OCI-LY1 (cell line): Measurements from ENCODE around the gene TJP1.

Source experiments
- H2AFZ ChIP-seq: fragments of 200-600 bp; sonication (generic), shearing (Covaris generic); 2 replicates; pipeline ENCODE4 v1.6.0; 2014; ENCODE audit warnings: antibody characterized with exemption, mild to moderate bottlenecking, low read length
- H3F3A ChIP-seq: fragments of 200-600 bp; sonication (generic), shearing (Covaris generic); 2 replicates; pipeline ENCODE4 v1.6.0; 2014; ENCODE audit warnings: mild to moderate bottlenecking, antibody characterized with exemption, low read length, moderate library complexity; ENCODE audit not compliant: insufficient read depth
- H3K27ac ChIP-seq: fragments of 200-600 bp; sonication (generic); 2 replicates; pipeline ENCODE4 v1.5.1; 2014; ENCODE audit warnings: low read length, mixed run types, mild to moderate bottlenecking, low read depth; ENCODE audit not compliant: poor library complexity, severe bottlenecking
- H3K27me3 ChIP-seq: fragments of 200-600 bp; sonication (generic); 2 replicates; pipeline ENCODE4 v1.6.0; 2014; ENCODE audit warnings: antibody characterized with exemption, mild to moderate bottlenecking, low read length, moderate library complexity; ENCODE audit not compliant: insufficient read depth
- H3K36me3 ChIP-seq: fragments of 200-600 bp; sonication (generic); 2 replicates; pipeline ENCODE4 v1.6.1; 2014; ENCODE audit warnings: mild to moderate bottlenecking, antibody characterized with exemption, low read length, moderate library complexity, mixed read lengths; ENCODE audit not compliant: insufficient read depth
- H3K4me1 ChIP-seq: fragments of 200-600 bp; sonication (generic); 2 replicates; pipeline ENCODE4 v1.5.1; 2014; ENCODE audit warnings: mild to moderate bottlenecking, low read length, moderate library complexity; ENCODE audit not compliant: insufficient read depth, severe bottlenecking
- H3K4me2 ChIP-seq: fragments of 200-600 bp; sonication (generic), shearing (Covaris generic); 2 replicates; pipeline ENCODE4 v1.6.1; 2014; ENCODE audit warnings: low read length
- H3K4me3 ChIP-seq: fragments of 200-600 bp; sonication (generic); 2 replicates; pipeline ENCODE4 v1.5.1; 2014; ENCODE audit warnings: low read length, low read depth, mild to moderate bottlenecking, mixed read lengths; ENCODE audit not compliant: poor library complexity, severe bottlenecking
- H3K79me2 ChIP-seq: fragments of 200-600 bp; shearing (Covaris generic); 2 replicates; pipeline ENCODE4 v1.6.1; 2016; ENCODE audit warnings: mixed run types, low read length, mixed read lengths; ENCODE audit not compliant: insufficient read depth
- H3K9ac ChIP-seq: fragments of 200-600 bp; sonication (generic), shearing (Covaris generic); 2 replicates; pipeline ENCODE4 v1.6.1; 2014; ENCODE audit warnings: mild to moderate bottlenecking, low read length, mixed read lengths
- H3K9me2 ChIP-seq: fragments of 200-600 bp; sonication (generic), shearing (Covaris generic); 2 replicates; pipeline ENCODE4 v1.6.1; 2014; ENCODE audit warnings: low read depth, mild to moderate bottlenecking, low read length, mixed read lengths
- H3K9me3 ChIP-seq: fragments of 200-600 bp; shearing (Covaris generic); 2 replicates; pipeline ENCODE4 v1.6.1; 2014; ENCODE audit warnings: low read length, mixed read lengths
- H4K20me1 ChIP-seq: fragments of 200-600 bp; sonication (generic), shearing (Covaris generic); 2 replicates; pipeline ENCODE4 v1.6.0; 2016; ENCODE audit warnings: mild to moderate bottlenecking, low read length; ENCODE audit not compliant: insufficient read depth
- EZH2 ChIP-seq: fragments of 200-600 bp; sonication (generic), shearing (Covaris generic); IDR thresholded peaks from 2 replicates; pipeline ENCODE4 v1.8.0; 2017; ENCODE audit warnings: borderline replicate concordance, mixed run types, mild to moderate bottlenecking, antibody characterized with exemption, low read length, moderate library complexity, mixed read lengths
- TF ChIP-seq, protein P1 (sequence below): fragments of 200-600 bp; sonication (generic), shearing (Covaris generic); IDR thresholded peaks from 2 replicates; pipeline ENCODE4 v1.5.1; 2017; ENCODE audit warnings: mild to moderate bottlenecking, antibody characterized with exemption, low read length, moderate library complexity, mixed read lengths

TJP1 gene

DNA sequence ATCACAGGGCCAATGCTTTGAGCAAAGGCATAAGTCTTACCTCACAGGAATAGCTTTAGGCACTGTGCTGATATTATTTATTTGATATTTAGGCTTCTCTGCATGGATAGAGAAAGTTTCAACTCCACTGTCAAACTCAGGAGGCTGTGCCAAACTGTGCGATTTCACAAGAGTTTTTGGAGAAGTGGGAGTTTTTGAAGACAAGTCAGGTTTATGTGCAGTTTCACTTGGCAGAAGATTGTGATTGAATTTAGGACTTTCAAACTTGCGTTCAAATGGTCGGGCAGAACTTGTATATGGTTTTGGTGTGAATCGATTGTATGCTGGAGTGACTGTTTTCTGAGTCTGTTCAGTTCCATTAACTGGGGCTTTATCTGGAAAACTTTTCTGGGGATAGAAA lies 113.7 kb downstream of the TJP1 start:
- Histone ChIP-seq H2AFZ (no peak overlapping the region), H3K4me1 (no peaks in the 10 kb centered on the region), H3K27me3 (no peaks in the 10 kb centered on the region), H3K79me2 (no peaks in the 10 kb centered on the region), H3K9me3 (no peaks in the 10 kb centered on the region), H3K9me2 (no peaks in the 10 kb centered on the region), H3K36me3 (no peaks in the 10 kb centered on the region), H3K4me3 (no peak overlapping the region), H3K9ac (no peak overlapping the region), H3K27ac (no peak overlapping the region), H3K4me2 (no peak overlapping the region), H3F3A (no peaks in the 10 kb centered on the region), H4K20me1 (no peaks in the 10 kb centered on the region)
- TF ChIP-seq EZH2, result no peak
- TF ChIP-seq, protein P1, sequence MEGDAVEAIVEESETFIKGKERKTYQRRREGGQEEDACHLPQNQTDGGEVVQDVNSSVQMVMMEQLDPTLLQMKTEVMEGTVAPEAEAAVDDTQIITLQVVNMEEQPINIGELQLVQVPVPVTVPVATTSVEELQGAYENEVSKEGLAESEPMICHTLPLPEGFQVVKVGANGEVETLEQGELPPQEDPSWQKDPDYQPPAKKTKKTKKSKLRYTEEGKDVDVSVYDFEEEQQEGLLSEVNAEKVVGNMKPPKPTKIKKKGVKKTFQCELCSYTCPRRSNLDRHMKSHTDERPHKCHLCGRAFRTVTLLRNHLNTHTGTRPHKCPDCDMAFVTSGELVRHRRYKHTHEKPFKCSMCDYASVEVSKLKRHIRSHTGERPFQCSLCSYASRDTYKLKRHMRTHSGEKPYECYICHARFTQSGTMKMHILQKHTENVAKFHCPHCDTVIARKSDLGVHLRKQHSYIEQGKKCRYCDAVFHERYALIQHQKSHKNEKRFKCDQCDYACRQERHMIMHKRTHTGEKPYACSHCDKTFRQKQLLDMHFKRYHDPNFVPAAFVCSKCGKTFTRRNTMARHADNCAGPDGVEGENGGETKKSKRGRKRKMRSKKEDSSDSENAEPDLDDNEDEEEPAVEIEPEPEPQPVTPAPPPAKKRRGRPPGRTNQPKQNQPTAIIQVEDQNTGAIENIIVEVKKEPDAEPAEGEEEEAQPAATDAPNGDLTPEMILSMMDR, result no peak

- Histone ChIP-seq H3F3A (no peaks in the 10 kb centered on the region), H3K9ac (no peak overlapping the region), H4K20me1 (no peaks in the 10 kb centered on the region), H3K9me2 (no peaks in the 10 kb centered on the region), H3K9me3 (no peaks in the 10 kb centered on the region), H3K27me3 (no peaks in the 10 kb centered on the region; the same call in 1 of the 2 replicates), H2AFZ (no peak overlapping the region), H3K4me1 (no peaks in the 10 kb centered on the region), H3K36me3 (no peaks in the 10 kb centered on the region), H3K79me2 (no peaks in the 10 kb centered on the region), H3K4me3 (no peak overlapping the region), H3K4me2 (no peak overlapping the region), H3K27ac (no peak overlapping the region)
- TF ChIP-seq, protein P1, result no peak
- TF ChIP-seq EZH2, result no peak
Measured at GRCh38 chr15:29704950-29705597, 117.2 kb downstream of the TJP1 start.

DNA sequence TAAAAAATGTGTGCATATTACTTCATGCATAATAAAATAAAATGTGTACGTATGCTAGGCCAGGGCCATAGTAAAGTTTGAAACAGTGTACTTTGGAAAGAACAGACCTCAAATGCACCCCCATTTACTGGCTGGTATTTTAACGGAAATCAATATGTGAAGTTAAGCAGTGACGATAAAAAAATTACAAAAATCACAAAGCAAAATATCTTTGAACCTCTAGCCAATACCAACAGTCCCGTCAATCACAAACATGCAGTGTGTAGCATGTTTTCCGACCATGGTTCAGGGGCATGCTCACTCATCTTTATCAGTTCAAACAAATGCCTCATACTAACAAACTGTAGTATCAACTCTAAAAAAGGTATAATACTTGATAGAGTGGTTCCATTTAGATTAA lies 121.1 kb downstream of the TJP1 start:
- Histone ChIP-seq H3K27me3 (no peaks in the 10 kb centered on the region; the same call in 1 of the 2 replicates), H3K9me3 (no peaks in the 10 kb centered on the region), H3K27ac (no peak overlapping the region), H3K4me1 (no peaks in the 10 kb centered on the region), H4K20me1 (no peaks in the 10 kb centered on the region), H3F3A (no peaks in the 10 kb centered on the region), H2AFZ (no peak overlapping the region), H3K9ac (no peak overlapping the region), H3K4me3 (no peak overlapping the region), H3K4me2 (no peak overlapping the region), H3K9me2 (no peaks in the 10 kb centered on the region), H3K79me2 (no peaks in the 10 kb centered on the region), H3K36me3 (no peaks in the 10 kb centered on the region)
- TF ChIP-seq EZH2, result no peak
- TF ChIP-seq, protein P1, result no peak
